HG03460 (cell line): ENCODE measurements around the gene SHANK1.
"Not testable (repeated sequence)": the region's sequence is repeated elsewhere in the genome, so short reads cannot be mapped to it uniquely, and the experiment has no call there.

Experiments
- ATAC-seq: cut with Tn5 transposase; IDR thresholded peaks from one replicate; pipeline ENCODE4 v1.9.1; 2021; ENCODE audit not compliant: unreplicated experiment

The SHANK1 gene

GRCh38 chr19:50639121-50640112, 80.2 kb downstream of the SHANK1 start, which contains the start of gene SYT3:
Gene SYT3, minus strand, starts transcription at chr19:50639881. Its CDS starts 2,470 bp downstream, at chr19:50637411.
- ATAC-seq = no peak

- ATAC-seq = no peak
Observed at GRCh38 chr19:50638600-50638999, 81.0 kb downstream of the SHANK1 start.

- ATAC-seq = no peak
Observed at GRCh38 chr19:50636317-50637085, 83.1 kb downstream of the SHANK1 start.

GRCh38 chr19:50633973-50634372, 85.6 kb downstream of the SHANK1 start:
- no peak for ATAC-seq

GRCh38 chr19:50633359-50633758, 86.2 kb downstream of the SHANK1 start:
- no peak for ATAC-seq

GRCh38 chr19:50632151-50632835, 87.3 kb downstream of the SHANK1 start:
- no peak for ATAC-seq

GRCh38 chr19:50629801-50630200, 89.8 kb downstream of the SHANK1 start:
- ATAC-seq = no peak

GRCh38 chr19:50629194-50629593, 90.4 kb downstream of the SHANK1 start:
- no peak for ATAC-seq

GRCh38 chr19:50628551-50628950, 91.1 kb downstream of the SHANK1 start:
- ATAC-seq = no peak

- ATAC-seq = no peak
Observed at GRCh38 chr19:50628146-50628545, 91.5 kb downstream of the SHANK1 start.

GRCh38 chr19:50626795-50627194, 92.8 kb downstream of the SHANK1 start:
- ATAC-seq = no peak

- no peak for ATAC-seq
Observed at GRCh38 chr19:50626011-50626410, 93.6 kb downstream of the SHANK1 start.

GRCh38 chr19:50624949-50625600, 94.5 kb downstream of the SHANK1 start:
- ATAC-seq = no peak

GRCh38 chr19:50620394-50620906, 99.2 kb downstream of the SHANK1 start:
- not testable (repeated sequence) for ATAC-seq

GRCh38 chr19:50619184-50619583, 100.4 kb downstream of the SHANK1 start:
- not testable (repeated sequence) for ATAC-seq

- ATAC-seq = not testable (repeated sequence)
Observed at GRCh38 chr19:50618379-50618778, 101.2 kb downstream of the SHANK1 start.

- ATAC-seq = not testable (repeated sequence)
Observed at GRCh38 chr19:50612504-50613404, 106.8 kb downstream of the SHANK1 start.
